ENCODE measurements around the gene TRIM75. TPM values are rescaled to one million over a fixed set of nuclear protein-coding genes. Genes with fewer than 3 reads are reported as not detected.

The TRIM75 gene
- total RNA-seq, result not detected in 2 replicates

DNA sequence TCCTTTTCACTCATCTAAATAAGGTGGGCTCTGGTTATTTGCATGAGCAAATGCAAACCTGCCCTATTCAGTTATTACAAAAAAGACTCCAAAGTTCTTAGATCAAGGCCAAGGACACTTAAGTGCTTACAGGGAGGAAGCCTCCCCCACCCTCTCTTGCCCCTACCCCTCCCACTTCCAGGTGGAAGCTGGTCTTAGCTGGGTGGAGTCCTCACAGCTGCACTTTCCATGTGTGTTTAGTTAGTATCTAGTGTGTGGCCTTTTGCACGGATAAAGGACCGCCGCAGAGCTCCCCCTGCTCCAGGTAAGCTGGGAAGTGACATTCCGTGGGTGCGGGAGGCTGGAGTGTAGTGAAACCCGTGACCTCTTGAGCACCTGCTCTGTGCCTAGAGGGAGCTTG is at the start of gene TRIM75:
TRIM75 (plus strand) TSS at position 222 of the 400 bp plus-strand sequence. CDS start 5,282 bp downstream, outside the sequence.

GRCh38 chr4:165031436-165032211 is 22.0 kb upstream of the TRIM75 start, which contains the start of gene TRIM60:
Gene TRIM60, plus strand, starts transcription at chr4:165031999. Its CDS starts 8,074 bp downstream, at chr4:165040073.

Other genes with a start within 250 kb of the TRIM75 start
- gene APELA, start 176.7 kb upstream of the TRIM75 start, total RNA-seq, result not detected in 2 replicates
- 0.25 and 0.33 TPM in 2 replicates for gene TRIM61, start 76.2 kb upstream of the TRIM75 start, total RNA-seq
- not detected in 2 replicates for gene TRIM60, start 21.9 kb upstream of the TRIM75 start, total RNA-seq
- gene TMEM192, start 59.0 kb downstream of the TRIM75 start, total RNA-seq, result 8.0 and 9.6 TPM in 2 replicates
- 8.8 and 10.6 TPM in 2 replicates for gene KLHL2, start 153.7 kb downstream of the TRIM75 start, total RNA-seq